Lower lobe of right lung (tissue), 2 donors: ENCODE data around the gene ABCD1. TPM values are rescaled to one million over a fixed set of nuclear protein-coding genes. Genes with fewer than 3 reads are reported as not detected.
"Not testable (repeated sequence)": the region's sequence is repeated elsewhere in the genome, so short reads cannot be mapped to it uniquely, and the experiment has no call there.

Experiments
- ATAC-seq, 2 donors: fragments of 200-7000 bp; cut with Tn5 transposase; one replicate each; pipeline ENCODE4 v1.9.1; 2020 to 2022; ENCODE audit warnings: mild to moderate bottlenecking in 2 of 2, moderate library complexity in 2 of 2
- DNase-seq: peaks from one replicate; pipeline ENCODE4 v3.0.0-alpha.2; 2020
- H3K27ac ChIP-seq: fragments of 200-600 bp; one replicate; pipeline ENCODE4 v1.8.0; 2022
- H3K27me3 ChIP-seq: fragments of 200-600 bp; one replicate; pipeline ENCODE4 v1.8.0; 2022; ENCODE audit warnings: low read depth
- H3K36me3 ChIP-seq: fragments of 200-600 bp; one replicate; pipeline ENCODE4 v1.8.0; 2022; ENCODE audit warnings: mild to moderate bottlenecking
- H3K4me1 ChIP-seq: fragments of 200-600 bp; one replicate; pipeline ENCODE4 v1.8.0; 2022
- H3K4me3 ChIP-seq: fragments of 200-600 bp; one replicate; pipeline ENCODE4 v1.8.0; 2022; ENCODE audit warnings: mild to moderate bottlenecking
- H3K9me3 ChIP-seq: fragments of 200-600 bp; one replicate; pipeline ENCODE4 v1.8.0; 2022
- intact Hi-C: fragments of 100-400 bp; cut with DNase I; formaldehyde crosslinking; loops from one replicate; pipeline ENCODE4 v1.11.0; 2022
- total RNA-seq: library from RNA; stranded (reverse); fragmentation: NEBNext Ultra II Directional; extraction: Animal tissue kit (Norgen Biotek cat#: 25700); gene quantifications from one replicate; pipeline ENCODE4 v1.2.1, GENCODE V29; 2021
- TF ChIP-seq, protein P1 (sequence below): fragments of 200-600 bp; IDR thresholded peaks from one replicate; pipeline ENCODE4 v1.8.0; 2022; ENCODE audit warnings: antibody characterized with exemption, mild to moderate bottlenecking
- donor health status: DM: no; HTN: yes; CAD: no; lungs with severe emphysema.

The ABCD1 gene
- total RNA-seq, 1 donor from 2014 or later, result 14.5 TPM

DNA sequence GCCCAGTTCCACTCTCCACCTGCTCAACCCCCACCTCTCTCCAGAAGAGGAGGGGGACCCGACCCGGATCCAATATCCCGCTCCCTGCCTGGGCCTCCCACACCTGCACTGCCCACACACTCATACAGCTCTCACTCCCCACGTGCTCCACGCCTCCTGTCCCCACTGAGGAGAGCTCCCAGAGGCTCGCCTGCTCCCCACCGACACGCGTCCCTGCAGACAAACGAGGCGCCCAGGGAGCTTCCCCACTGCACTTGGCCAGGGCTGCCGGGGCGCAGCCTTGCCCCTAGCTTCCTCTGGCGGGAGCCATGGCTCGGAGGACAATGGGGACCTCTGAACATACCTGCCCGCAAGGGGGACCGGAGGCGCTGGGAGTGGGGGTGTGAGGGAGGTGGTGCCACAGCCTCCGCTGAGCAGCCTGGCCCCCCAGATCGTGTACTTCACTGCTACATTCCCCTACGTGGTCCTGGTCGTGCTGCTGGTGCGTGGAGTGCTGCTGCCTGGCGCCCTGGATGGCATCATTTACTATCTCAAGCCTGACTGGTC is 32.0 kb upstream of the ABCD1 start:
- no peaks in the 10 kb centered on the region for H3K27me3 ChIP-seq
- H3K9me3 ChIP-seq, result no peaks in the 10 kb centered on the region
- DNase-seq, result no peak
- no peak overlapping the region for H3K4me3 ChIP-seq
- H3K27ac ChIP-seq, result no peak overlapping the region
- H3K36me3 ChIP-seq, result no peaks in the 10 kb centered on the region
- H3K4me1 ChIP-seq, result no peaks in the 10 kb centered on the region
- no peak for ATAC-seq
- intact Hi-C loops, result no loop called here
- TF ChIP-seq, protein P1, sequence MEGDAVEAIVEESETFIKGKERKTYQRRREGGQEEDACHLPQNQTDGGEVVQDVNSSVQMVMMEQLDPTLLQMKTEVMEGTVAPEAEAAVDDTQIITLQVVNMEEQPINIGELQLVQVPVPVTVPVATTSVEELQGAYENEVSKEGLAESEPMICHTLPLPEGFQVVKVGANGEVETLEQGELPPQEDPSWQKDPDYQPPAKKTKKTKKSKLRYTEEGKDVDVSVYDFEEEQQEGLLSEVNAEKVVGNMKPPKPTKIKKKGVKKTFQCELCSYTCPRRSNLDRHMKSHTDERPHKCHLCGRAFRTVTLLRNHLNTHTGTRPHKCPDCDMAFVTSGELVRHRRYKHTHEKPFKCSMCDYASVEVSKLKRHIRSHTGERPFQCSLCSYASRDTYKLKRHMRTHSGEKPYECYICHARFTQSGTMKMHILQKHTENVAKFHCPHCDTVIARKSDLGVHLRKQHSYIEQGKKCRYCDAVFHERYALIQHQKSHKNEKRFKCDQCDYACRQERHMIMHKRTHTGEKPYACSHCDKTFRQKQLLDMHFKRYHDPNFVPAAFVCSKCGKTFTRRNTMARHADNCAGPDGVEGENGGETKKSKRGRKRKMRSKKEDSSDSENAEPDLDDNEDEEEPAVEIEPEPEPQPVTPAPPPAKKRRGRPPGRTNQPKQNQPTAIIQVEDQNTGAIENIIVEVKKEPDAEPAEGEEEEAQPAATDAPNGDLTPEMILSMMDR, result no peak

DNA sequence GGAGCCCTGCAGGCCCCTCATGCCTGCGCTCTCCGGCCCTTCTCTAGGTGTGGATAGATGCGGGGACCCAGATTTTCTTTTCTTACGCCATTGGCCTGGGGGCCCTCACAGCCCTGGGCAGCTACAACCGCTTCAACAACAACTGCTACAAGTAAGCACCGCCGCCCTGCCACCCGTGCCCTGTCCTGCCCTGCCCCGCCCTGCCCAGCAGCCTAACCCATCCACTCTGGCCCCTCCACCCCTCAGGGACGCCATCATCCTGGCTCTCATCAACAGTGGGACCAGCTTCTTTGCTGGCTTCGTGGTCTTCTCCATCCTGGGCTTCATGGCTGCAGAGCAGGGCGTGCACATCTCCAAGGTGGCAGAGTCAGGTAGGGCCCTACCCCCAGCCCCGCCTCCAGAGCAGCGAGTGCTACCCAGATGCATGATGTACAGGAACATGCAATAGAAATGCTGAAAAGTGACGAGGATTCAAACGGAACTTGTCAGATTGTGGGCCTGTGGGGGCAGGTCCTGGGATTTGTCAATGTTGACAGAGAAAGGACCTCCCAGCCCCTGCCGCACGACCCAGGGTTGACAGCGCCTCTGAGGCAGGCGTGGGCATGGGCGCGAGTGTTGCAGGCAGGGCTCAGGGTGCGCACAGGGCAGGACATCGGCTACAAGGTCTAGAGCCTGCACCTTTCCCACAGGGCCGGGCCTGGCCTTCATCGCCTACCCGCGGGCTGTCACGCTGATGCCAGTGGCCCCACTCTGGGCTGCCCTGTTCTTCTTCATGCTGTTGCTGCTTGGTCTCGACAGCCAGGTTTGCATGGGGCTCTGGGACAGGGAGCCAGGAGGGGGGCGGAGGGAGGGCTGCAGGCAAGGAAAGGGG is 31.2 kb upstream of the ABCD1 start:
- no peaks in the 10 kb centered on the region for H3K36me3 ChIP-seq
- H3K27me3 ChIP-seq, result no peaks in the 10 kb centered on the region
- no peak for ATAC-seq
- H3K4me1 ChIP-seq, result no peaks in the 10 kb centered on the region
- H3K9me3 ChIP-seq, result no peaks in the 10 kb centered on the region
- H3K27ac ChIP-seq, result no peak overlapping the region
- TF ChIP-seq, protein P1, result no peak
- H3K4me3 ChIP-seq, result no peak overlapping the region
- intact Hi-C loops, result no loop called here
- DNase-seq, result no peak

DNA sequence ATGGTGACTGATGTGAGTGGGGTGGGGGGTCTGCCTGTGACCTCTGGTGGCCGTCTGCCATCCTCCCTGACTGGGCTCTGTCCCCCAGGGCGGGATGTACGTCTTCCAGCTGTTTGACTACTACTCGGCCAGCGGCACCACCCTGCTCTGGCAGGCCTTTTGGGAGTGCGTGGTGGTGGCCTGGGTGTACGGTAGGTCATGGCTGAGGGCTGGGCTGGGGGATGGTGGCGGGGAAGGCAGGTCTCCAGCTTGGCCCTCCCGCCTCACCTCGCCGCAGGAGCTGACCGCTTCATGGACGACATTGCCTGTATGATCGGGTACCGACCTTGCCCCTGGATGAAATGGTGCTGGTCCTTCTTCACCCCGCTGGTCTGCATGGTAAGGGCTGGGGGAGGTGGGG is 30.4 kb upstream of the ABCD1 start:
- intact Hi-C loops, H3K4me3 ChIP-seq, DNase-seq: not testable (repeated sequence)

GRCh38 chrX:153694687-153695270 is 29.9 kb upstream of the ABCD1 start:
- H3K9me3 ChIP-seq, result no peaks in the 10 kb centered on the region
- H3K27ac ChIP-seq, result no peak overlapping the region
- H3K4me1 ChIP-seq, result no peaks in the 10 kb centered on the region
- intact Hi-C loops, result no loop called here
- no peaks in the 10 kb centered on the region for H3K27me3 ChIP-seq
- no peaks in the 10 kb centered on the region for H3K36me3 ChIP-seq
- no peak overlapping the region for H3K4me3 ChIP-seq
- TF ChIP-seq, protein P1, result no peak
- ATAC-seq, result no peak
- no peak for DNase-seq

More for the DNA sequence above, 30.4 kb upstream of the ABCD1 start:
- not testable (repeated sequence) for H3K27ac ChIP-seq, H3K27me3 ChIP-seq, H3K4me1 ChIP-seq, H3K9me3 ChIP-seq, ATAC-seq, H3K36me3 ChIP-seq

GRCh38 chrX:153696100-153696499 is 28.6 kb upstream of the ABCD1 start:
- TF ChIP-seq, protein P1, result no peak
- H3K27ac ChIP-seq, result no peak overlapping the region
- peaks cover 3% of the 10 kb centered on the region for H3K36me3 ChIP-seq
- H3K4me1 ChIP-seq, result no peaks in the 10 kb centered on the region
- ATAC-seq, result no peak
- no peaks in the 10 kb centered on the region for H3K27me3 ChIP-seq
- no peak for DNase-seq
- no peaks in the 10 kb centered on the region for H3K9me3 ChIP-seq
- intact Hi-C loops, result no loop called here
- H3K4me3 ChIP-seq, result no peak overlapping the region

DNA sequence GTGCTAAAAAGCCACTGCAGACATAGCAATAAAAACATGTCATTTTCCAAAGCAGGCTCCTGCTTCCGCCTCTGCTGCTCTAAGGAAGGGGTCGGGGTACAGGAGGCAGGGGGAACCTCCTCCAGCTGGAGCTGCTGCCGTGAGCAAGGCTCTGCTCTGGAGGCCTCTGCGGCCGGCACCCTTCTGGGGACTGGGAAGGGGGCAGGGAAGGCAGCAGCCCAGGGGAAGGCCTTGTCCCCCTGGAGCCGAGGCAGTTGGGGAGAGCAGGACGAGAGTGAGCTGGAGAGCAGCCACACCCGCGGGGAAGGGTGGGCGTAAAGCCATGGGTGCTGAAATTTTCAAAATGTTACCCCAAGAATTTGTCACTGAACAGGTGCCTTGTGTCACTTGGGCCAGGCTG is 28.1 kb upstream of the ABCD1 start:
- H3K27ac ChIP-seq, H3K9me3 ChIP-seq, DNase-seq, intact Hi-C loops, H3K27me3 ChIP-seq, H3K36me3 ChIP-seq, ATAC-seq, H3K4me3 ChIP-seq, H3K4me1 ChIP-seq: not testable (repeated sequence)

DNA sequence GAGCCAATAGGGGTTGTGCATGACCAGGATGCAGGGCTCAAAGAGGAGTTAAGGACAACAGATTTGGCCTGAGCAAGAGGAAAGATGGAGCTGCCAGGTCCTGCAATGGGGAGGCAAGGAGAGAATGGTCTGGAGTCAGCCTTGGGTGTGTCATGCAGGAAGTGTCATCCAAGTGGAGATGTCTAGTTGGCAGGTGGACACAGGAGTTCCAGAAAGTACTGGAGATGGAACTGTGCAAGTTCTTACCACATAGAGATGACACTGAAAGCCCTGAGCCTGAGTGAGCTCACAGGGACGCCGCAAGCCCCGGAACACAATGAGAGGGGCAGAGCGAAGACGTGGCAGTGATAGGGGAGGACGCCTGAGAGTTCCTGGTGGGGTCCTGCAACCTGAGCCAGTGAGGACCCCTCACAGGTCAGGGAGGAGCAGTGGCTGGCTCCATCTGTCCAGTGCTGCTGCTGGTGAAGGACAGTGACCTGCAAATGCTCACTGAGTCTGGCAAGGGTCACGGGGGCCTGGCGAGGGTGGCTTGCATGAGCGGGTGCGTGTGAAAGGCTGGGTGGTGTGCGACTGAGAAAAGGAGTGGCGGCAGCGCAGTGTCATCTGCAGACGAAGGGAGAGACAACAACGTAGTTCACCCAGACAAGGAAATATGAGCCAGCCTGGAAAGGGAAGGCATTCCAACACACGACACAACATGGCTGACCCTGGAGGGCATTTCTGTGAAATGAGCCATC is 27.5 kb upstream of the ABCD1 start:
- H3K27me3 ChIP-seq, H3K4me1 ChIP-seq, ATAC-seq, H3K9me3 ChIP-seq, H3K4me3 ChIP-seq, H3K27ac ChIP-seq, DNase-seq, intact Hi-C loops: not testable (repeated sequence)
- peaks cover 14% of the 10 kb centered on the region for H3K36me3 ChIP-seq
